GM18858 (cell line): ENCODE data around the gene YAF2.
"Not testable (repeated sequence)": the region's sequence is repeated elsewhere in the genome, so short reads cannot be mapped to it uniquely, and the experiment has no call there.

Experiments used
- ATAC-seq: cut with Tn5 transposase; IDR thresholded peaks from one replicate; pipeline ENCODE4 v1.9.1; 2021; ENCODE audit not compliant: unreplicated experiment

YAF2 gene

GRCh38 chr12:42255221-42255865, 17.3 kb upstream of the YAF2 start:
- ATAC-seq, result no peak

- ATAC-seq, result not testable (repeated sequence)
These were observed 14.6 kb upstream of the YAF2 start for GRCh38 chr12:42252645-42253044.

GRCh38 chr12:42249033-42249432, 11.0 kb upstream of the YAF2 start:
- not testable (repeated sequence) for ATAC-seq

GRCh38 chr12:42240131-42240750, 2.2 kb upstream of the YAF2 start:
- ATAC-seq, result no peak

- peak; percentile 22 for ATAC-seq
These were observed 202 bp downstream of the YAF2 start for GRCh38 chr12:42237853-42238239.

GRCh38 chr12:42237052-42237852, 796 bp downstream of the YAF2 start:
- peak; percentile 78 for ATAC-seq

GRCh38 chr12:42236017-42236416, 2.0 kb downstream of the YAF2 start:
- ATAC-seq, result no peak

GRCh38 chr12:42235426-42235825, 2.6 kb downstream of the YAF2 start:
- no peak for ATAC-seq

- no peak for ATAC-seq
These were observed 3.1 kb downstream of the YAF2 start for GRCh38 chr12:42234970-42235369.

- ATAC-seq, result not testable (repeated sequence)
These were observed 10.5 kb downstream of the YAF2 start for GRCh38 chr12:42227525-42227924.

GRCh38 chr12:42224501-42224900, 13.5 kb downstream of the YAF2 start:
- not testable (repeated sequence) for ATAC-seq

GRCh38 chr12:42222724-42223123, 15.3 kb downstream of the YAF2 start:
- no peak for ATAC-seq

- no peak for ATAC-seq
These were observed 16.3 kb downstream of the YAF2 start for GRCh38 chr12:42221726-42222125.

GRCh38 chr12:42217656-42218055, 20.4 kb downstream of the YAF2 start:
- ATAC-seq, result no peak

- ATAC-seq, result no peak
These were observed 21.3 kb downstream of the YAF2 start for GRCh38 chr12:42216737-42217136.

GRCh38 chr12:42215759-42216158, 22.3 kb downstream of the YAF2 start:
- not testable (repeated sequence) for ATAC-seq

GRCh38 chr12:42213954-42214426, 24.1 kb downstream of the YAF2 start:
- no peak for ATAC-seq

GRCh38 chr12:42213023-42213422, 25.0 kb downstream of the YAF2 start:
- ATAC-seq, result no peak

GRCh38 chr12:42208574-42208973, 29.5 kb downstream of the YAF2 start:
- no peak for ATAC-seq

GRCh38 chr12:42204819-42205218, 33.2 kb downstream of the YAF2 start:
- ATAC-seq, result no peak

GRCh38 chr12:42204362-42204761, 33.7 kb downstream of the YAF2 start:
- no peak for ATAC-seq

- ATAC-seq, result no peak
These were observed 37.0 kb downstream of the YAF2 start for GRCh38 chr12:42201063-42201462.
